Hematopoietic multipotent progenitor cell treated with erythropoietin and hydrocortisone succinate and interleukin-3 and kit ligand, for 8 days (in vitro differentiated cells): Measurements from ENCODE around the gene SND1.

Experiments
- DNase-seq: peaks from one replicate; pipeline ENCODE4 v3.0.0-alpha.2; 2015

Gene SND1

DNA sequence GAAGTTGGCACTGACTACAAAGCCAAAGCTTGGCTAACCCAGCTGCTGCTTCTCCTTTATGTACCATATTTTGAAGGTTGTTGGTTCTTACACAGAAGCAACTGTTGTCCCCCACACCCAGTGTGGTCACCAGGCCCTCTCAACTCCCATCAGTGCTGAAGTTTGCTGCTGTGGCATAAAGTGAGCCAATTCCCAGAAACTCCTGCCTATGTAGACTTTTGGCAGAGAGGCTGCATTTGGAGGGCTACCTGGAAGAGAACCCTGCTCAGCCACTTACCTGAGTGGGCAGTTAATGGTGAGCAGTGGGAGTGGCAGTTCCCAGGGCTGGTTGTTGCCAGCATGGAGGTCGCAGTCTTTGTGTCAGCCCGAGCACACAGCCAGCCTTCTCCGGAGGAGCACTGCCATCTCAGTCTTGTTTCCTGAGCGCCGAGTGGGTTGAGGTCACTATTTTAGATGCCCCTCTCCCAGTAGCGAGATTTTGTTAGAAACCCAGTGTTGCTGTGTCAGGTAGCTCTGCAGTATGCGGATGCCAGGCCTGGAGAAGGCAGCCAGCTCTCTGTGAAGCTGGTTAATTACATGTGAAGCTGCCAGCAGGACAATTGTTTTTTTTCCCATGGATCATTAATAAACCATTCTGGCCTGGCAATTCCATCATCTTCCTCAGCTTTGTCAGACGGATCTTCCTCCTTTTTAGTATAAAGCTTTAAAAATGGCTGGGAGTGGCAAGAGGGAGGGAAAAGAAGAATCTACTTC lies 354.7 kb downstream of the SND1 start:
- no peak for DNase-seq

DNA sequence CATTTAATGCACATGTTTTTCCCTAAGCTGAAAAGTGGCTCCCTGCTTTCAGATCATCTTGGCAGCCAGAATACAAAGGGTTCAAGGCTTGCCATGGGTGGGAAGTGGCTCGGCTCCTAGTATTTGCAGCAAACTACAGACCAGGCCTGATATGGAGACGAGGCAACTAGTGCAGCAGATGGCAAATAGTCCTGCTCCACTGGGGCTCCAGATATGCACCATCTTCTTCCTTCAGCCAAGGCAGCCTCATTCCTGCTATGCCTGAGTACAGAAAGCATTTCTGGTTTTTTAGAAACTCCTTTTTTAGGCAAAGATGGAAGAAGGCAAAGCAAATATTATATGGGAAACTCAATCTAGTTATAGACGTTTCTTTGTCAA lies 355.3 kb downstream of the SND1 start:
- no peak for DNase-seq

DNA sequence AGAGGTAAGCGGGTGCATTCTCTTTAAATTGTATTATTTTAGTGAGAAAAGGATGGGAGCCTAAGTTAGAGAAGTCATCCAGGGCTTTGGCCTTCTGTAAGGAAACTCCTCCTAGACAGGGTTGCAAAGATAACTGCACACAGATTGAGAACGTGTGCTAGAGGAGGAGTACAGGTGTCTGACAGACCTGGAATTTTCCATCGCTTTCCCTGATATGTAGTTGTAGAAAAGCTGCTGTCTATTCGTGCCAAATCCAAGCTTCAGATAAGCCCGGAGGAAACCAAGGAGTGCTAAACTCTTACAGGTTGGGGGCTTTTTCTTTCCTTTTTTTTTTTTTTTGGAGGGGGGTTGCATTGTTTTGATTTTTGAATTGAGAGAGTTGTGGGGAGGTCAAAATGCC lies 356.1 kb downstream of the SND1 start:
- DNase-seq, result no peak

DNA sequence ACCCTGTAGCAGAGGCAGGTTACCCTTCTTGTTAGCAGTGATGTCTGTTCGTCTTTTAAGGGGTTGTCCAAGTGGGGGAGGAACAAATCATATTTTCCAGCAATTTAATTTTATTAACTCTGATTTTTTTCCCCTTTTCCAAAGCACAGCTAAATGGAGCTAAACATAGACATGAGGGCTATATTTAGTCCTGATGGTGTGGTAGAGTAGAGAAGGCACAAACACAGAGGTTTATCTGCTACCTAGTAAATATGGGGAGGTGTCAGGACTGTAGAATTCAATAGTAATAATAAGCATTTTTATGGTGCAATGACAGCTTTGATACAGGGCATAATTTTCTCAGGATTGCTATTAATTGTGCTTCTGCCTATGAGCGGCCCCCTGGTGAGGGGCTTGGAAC lies 356.8 kb downstream of the SND1 start:
- DNase-seq, result no peak

DNA sequence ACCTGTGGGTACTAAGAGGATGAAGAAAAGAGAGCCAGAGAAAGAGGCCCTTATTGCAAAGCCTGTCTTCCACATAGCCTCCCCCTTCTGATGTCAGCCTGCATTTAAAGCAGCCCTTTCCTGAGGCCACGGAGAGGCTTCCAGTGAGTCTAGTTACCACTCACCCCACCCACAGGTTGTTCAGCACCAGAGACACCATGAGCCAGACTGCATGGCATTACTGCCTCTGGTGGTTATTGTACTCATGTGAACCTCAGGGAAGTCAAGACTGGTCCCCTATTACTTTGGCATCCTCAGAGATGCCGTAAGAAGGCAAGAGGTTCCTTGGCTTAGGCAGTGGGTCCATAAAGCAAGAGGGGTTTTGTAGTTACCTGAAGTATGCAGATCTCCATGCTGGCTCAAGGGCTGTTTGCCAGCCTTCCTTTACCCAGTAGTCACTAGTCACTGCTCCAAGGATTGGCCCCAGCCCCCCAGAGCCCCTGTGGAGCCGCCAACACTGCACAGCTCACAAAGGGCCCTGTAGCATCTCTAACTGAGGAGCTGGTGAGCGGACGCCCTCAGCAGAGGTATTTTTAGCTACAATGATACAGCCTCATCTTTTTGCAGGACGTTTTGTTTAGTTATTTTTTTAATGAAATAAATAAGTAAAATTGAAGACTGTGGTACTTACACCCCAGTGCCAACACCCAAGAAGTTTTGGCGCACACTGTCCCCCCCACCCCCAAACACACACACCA lies 358.6 kb downstream of the SND1 start:
- DNase-seq, result peak; percentile 54

DNA sequence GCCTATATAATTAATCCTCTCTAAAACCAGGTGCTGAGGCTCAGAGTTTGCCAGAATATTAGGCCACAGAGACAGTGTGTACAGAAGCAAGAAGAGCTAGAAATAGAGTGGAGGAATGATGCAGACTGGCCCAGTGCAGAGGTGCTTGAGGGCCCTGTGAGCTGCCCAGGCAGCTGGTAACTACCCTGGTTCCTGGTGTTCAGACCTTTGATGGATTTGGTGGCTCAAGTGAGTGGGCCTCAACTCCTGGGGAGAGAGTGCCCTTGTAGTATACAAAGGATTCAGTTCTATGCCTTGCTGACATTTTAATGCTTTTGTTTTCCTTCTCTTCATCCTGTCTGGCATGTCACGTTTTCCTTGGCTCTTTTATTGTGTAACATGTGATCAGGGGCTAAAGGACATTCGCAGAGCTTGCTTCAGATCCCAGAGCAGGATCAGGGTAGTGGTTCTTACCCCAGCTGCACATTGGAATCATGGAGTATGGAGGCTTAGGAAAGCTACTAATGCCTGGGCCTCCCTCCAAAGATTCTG lies 359.2 kb downstream of the SND1 start:
- no peak for DNase-seq

DNA sequence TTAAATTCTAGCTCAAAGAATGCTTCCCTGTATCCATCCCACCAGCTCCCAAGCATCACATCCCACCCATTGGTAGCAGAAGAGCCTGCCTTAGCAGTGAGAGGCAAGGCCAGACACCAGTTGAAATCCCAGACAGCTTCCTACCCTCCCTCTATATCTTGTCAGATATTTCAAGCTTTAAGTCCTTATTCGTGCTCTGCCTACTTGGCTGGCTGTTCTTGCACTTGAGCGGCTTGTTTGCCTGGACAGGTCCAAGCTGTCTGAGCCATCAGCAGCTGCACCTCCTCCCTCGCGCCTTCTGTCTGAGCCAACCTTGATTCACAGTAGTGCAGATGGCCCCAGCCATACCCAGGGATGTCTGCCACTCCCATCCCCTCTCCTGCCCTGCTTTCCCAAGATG lies 362.8 kb downstream of the SND1 start:
- DNase-seq, result no peak

DNA sequence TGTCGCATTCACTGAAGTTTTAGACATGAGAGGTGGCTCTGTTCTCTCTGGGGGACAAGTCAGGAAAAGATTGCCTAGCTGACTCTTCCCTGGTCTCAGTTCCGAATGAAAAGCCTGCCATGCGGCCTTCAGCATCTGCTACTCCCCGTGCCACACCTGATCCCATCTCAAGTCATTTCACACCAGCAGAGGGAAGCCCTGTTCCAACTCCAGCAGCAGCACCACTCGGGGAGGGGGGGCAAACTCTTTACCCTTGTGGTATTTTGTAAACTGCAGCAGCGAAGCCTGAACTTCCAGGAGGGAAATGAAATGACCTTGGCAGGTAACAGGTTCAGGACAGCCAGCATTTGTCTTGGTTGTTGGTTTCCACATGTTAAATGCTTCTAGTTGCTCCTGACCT lies 365.5 kb downstream of the SND1 start:
- DNase-seq, result no peak

DNA sequence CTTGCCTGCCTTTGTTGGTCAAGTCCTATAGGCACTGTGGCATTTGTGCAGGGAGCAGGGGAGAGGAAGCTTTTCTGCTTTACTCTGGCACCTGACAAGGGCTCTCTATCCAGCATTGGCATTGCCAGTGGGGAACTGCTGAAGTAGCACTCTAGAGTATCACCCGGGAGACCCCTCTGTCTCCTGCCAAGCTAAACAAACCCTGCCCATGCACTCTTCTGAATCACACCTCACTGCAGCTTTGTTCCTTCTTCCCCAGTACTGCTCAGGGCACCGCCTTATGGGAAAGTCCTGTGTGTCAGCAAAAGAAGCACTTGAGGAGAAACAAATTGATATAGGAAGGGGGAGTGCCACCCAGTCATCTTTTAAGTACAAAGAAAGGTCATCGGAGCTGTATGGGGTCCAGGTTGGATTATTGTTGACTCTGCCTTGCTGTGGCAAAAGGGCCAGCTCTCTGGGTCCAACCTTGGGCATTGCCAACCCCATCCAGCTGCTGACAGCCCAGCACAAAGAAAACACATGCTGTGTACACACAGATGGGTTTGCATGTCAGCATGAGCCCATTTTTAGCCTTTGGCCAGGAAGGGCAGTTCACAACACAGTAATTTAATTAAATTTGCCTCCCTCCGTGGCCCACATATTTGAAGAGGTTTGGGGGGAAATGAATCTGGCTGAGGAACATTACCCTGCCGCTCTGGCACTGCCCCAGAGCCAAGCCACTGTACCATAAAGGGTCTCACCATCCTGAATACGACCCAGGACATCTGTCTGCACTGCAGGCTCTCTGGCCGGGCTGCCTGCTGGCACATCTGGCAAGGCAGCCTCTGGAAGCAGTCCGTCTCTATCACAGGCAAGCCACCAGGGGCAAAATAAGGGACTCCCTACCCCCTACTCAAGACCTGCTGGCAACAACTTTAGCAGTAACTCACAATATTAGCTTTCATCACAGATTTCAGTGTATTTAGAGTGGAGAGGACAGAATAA lies 366.2 kb downstream of the SND1 start:
- DNase-seq, result no peak

DNA sequence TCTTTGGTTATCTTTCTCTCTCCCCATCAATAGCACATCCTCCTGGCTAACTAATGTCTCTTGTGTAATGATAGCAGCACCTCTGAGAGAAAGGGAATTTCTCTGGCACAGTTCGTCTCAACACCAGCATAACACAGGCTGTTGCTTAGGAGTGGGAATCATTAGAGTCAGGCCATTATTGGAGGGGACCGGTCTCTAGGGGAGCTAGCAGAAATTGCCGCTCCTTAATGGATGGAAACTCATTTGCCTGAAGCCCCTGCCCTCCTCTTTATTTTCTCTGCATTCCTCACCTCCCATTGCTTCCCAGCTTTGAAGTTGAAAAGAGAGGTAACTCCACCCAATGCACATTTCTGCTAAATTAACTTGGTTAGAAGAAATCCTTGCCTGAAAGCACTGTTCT lies 367.3 kb downstream of the SND1 start:
- no peak for DNase-seq

DNA sequence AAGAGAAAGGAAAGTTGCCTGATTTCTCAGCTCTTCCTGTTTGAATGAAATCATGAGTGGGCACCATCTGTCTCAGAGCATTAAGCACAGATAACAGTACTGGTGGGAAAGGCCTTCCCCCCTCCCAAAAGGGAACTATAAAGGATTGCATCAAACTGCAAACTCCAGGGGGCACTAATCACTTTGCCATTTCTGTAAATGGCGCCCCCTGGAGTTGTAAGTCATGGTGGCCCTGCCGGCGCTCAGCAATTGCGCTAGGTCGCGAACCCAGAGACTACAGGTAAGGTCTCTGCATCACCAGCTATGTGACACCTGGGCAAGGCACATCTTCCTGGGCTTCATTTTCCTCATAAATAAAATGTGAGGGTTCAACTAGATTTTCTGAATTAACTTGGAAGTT lies 368.2 kb downstream of the SND1 start:
- peak; percentile 57 for DNase-seq

DNA sequence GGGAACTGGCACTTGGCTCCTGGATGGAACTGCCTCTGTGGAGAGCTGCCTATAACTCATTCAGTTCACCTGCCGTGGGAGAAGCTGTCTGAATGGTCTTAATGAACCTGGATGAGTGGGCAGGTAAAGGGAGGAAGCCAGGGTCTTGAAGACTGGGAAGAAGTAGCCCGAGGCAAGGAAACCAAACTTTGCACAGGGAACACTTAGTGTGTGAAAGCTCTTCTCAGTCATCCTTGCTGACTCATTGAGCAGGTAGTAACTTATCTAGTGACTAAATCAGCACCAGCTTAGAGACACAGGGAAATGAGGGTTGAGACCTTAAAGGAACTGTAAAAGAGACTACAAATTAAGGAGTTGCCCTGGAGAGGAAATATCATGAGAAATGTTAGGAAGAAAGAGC lies 369.4 kb downstream of the SND1 start:
- no peak for DNase-seq

DNA sequence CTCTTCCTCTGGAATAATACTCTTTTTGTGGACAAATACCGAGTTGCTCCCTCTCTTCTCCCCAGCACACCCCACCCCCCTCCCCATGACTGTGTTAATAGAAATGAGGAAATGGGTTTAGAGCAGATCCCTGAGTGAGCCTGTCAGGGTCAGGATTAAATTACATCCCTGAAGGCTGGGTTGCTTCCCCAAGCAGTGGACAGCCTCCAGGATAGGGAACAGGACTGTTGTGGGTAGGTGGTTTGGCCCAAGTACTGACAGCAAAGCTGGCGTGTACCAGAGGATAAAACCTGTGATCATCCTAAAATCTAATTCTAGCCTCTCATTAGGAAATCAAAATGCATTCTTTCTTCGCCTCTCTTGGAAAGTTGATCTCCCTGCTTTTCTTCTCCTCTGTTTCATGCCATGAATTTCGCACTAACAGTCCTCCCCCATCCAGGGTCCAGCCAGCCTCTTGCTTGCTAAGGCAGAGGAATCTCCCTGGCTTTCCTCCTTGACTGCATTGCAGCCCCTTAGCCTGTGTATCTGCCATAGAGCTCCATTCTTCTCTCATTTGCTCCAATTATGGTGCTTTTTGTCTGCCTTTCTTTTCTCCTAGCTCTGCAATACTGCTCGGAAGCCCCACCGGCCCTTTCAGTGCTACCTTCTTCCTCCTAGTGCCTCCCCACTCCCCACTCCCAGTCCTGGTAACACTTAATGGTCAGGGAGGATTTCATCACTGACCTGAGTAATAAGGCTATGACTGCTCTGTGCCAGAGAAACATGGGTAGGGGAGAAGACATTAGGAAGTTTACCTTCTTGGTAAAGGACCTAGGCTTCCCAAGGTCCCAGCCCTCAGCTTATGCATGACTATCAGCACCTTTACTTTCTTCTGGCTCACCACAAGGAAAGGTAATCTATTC lies 370.9 kb downstream of the SND1 start:
- DNase-seq, result no peak

DNA sequence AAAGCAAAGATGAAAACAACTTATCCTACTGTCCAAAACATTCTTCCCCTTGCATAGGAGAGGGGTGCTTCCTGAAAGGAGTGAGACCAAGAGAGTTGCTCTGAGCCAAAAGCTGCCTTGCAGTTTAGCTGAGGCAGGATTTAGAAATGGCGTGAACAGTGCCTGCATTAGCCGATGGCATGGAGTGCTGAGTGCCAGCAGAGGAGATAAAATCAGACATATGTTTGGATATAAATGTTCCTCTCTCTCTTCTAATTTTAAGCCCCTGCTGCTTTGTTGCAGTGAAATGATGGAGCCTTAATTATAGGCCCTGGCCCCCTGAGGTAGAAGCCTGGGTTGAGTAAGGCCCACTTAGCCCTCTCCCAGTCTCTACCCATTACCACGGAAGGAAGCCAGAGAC lies 372.2 kb downstream of the SND1 start:
- DNase-seq, result no peak

DNA sequence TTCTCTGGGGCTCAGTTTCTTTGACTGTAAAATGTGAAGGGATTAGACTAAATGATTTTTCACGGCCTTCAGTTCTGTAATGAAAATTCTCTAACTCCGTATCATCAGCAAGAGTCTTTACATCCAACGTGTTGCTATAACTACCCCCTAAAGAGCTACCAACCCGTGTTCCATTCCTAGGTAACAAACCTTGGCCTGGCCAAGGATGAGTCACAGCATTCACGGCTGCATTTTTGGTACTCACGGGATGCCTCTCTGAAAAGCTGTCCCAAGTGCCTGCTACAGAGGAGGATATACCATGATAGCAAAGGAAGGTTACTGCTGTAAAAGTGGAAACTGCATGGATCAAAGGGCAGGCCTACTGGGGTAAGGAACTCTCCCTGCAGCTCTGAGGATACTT lies 373.4 kb downstream of the SND1 start:
- no peak for DNase-seq

DNA sequence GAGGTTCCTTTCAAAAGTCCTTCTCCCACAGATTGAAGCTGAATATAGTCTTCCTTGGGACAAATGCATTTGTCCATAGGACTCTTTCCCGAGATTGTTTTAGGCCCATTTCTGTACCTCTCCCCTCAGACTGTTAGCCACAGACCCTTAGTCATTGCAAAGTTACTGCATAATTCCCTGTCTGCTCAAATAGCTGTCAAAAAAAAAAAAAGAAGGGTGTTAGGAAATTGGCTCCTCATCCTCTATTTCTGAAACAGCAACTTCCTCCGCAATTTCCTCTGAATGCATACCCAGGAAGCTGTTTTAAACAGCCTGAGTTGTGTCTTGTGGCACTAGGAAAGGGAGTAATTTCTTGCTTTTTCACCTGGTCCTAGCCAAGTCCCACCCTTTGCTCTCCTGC lies 373.8 kb downstream of the SND1 start:
- no peak for DNase-seq

DNA sequence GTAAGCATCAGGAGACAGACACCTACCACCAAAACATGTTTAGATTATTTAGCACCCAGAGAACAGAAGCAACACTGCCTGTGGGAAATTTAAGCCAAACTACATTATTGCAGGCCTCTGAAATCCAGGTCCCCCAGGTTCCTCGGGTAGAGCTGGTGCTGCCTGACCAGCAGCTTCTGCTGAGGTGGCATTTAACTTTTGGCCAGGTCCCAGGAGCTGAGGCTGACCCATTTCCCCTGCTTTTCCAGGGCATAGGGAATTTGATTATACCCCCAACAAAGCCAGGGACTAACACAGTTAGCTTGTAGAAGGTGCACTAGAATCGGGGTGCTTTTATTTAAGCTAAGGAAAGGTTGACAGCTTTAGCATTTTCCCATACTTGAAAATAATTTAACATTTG lies 374.6 kb downstream of the SND1 start:
- DNase-seq, result no peak

DNA sequence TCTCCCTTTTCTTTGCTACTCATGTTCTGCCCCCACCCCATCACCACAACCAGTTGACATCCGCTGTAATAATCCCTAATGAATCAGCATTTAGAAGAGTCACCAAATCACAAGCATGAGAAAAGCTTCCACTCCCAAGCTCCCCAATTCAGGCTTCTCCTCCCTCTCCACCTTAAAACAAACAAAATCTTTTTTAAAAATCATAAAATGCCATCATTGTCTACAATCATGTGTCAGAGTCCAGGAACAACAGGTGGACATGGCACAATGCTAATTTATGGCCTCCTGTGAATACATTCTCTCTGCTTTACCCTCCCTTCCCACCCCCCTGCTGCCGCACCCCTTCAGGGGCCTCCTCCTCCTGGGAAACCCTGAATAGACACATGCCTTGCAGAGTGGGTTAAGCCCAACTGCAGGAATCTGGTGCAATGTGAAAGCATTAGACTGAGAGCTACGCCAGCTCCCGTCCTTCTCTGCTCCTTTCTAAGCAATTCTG lies 375.5 kb downstream of the SND1 start:
- DNase-seq, result no peak

DNA sequence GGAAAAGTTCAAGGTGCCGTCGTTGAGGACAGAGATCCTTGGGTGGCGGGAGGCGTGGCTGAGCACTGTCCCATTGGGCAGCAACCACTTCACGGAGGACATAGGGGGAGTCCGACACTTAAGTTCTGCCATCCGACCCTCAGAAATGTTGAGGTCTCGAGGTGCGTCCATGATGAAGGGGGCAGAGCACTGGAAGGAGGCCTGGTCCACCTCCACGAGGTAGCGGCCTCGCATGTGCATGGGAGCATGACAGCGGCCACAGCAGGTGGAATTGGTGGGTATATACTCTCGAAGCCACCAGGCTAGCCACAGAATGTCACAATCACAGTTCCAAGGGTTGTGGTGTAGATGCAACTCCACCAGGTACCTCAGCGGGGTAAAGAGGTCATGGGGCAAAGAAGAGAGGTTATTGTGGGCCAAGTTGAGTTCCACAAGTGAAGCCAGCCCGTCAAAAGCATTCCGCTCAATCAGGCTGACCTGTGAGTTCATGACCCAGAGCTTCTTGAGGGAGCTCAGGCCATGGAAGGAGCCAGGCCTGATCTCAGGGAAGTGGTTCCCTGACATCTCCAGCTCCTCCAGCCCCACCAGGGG lies 377.5 kb downstream of the SND1 start:
- no peak for DNase-seq

DNA sequence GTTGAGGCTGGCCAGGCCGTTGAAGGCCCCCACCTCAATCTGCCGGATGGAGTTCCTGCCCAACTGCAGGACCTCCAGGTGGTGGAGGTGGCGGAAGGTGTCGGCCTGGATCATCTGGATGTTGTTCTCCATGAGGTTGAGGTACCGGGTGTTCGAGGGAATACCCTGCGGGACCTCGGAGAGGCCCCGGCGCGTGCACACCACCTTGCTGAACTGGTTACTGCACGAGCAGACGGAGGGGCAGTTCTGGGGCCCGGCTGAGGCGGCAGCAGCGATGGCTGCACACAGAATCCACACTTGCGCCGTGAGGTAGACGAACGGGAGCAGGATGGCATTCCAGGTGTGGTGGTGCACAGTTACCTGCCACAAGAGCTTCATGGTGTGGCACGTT lies 378.3 kb downstream of the SND1 start:
- no peak for DNase-seq
